Neural progenitor cell (in vitro differentiated cells): Measurements from ENCODE around the gene TTLL12.

Experiments
- EZH2phosphoT487 ChIP-seq: fragments of 200-600 bp; sonication (generic); IDR thresholded peaks from 2 replicates; pipeline ENCODE4 v1.6.1; 2017; ENCODE audit warnings: antibody characterized with exemption
- TF ChIP-seq, protein P1 (sequence below): fragments of 200-600 bp; sonication (generic); IDR thresholded peaks from 2 replicates; pipeline ENCODE4 v1.5.1; 2017; ENCODE audit warnings: antibody characterized with exemption, mild to moderate bottlenecking

DNA sequence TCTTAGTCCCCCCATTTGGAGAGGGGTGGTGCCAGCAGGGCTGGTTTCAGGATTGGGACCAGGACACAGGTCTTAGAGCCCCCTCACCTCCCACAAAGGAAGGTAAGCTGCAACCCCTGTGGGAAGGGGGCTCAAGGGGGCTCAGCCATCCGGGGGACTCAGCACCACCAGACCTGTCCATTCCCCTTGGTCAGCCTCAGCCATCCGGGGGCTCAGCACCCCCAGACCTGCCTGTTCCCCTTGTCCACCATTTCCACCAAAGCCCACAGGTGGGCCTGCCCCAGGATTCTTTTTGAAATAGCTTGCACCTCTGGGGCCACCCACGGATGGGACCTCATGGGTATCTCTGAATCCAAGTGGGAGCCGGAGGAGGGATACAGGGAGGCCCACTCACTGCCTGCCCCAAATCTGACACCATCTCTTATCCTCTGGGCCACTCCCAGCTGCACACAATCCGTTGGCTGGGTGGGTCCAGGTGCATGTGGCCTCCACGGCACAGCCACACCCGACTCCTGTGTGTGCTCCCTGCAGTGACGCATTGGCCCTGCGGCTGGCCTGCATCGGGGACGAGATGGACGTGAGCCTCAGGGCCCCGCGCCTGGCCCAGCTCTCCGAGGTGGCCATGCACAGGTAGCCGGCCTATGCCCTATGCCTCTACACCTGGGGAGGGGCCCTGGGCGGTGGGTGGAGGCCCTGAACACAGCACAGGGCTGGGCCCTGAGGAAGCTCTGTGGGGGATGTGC is 59.6 kb downstream of the TTLL12 start:
- no peak for TF ChIP-seq EZH2phosphoT487
- TF ChIP-seq, protein P1, sequence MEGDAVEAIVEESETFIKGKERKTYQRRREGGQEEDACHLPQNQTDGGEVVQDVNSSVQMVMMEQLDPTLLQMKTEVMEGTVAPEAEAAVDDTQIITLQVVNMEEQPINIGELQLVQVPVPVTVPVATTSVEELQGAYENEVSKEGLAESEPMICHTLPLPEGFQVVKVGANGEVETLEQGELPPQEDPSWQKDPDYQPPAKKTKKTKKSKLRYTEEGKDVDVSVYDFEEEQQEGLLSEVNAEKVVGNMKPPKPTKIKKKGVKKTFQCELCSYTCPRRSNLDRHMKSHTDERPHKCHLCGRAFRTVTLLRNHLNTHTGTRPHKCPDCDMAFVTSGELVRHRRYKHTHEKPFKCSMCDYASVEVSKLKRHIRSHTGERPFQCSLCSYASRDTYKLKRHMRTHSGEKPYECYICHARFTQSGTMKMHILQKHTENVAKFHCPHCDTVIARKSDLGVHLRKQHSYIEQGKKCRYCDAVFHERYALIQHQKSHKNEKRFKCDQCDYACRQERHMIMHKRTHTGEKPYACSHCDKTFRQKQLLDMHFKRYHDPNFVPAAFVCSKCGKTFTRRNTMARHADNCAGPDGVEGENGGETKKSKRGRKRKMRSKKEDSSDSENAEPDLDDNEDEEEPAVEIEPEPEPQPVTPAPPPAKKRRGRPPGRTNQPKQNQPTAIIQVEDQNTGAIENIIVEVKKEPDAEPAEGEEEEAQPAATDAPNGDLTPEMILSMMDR = no peak
